HG03025 (cell line): ENCODE data around the gene DLG2.
"Not testable (repeated sequence)": the region's sequence is repeated elsewhere in the genome, so short reads cannot be mapped to it uniquely, and the experiment has no call there.

Experiments
- ATAC-seq: cut with Tn5 transposase; IDR thresholded peaks from one replicate; pipeline ENCODE4 v1.9.1; 2021; ENCODE audit warnings: mild to moderate bottlenecking, moderate library complexity; ENCODE audit not compliant: unreplicated experiment, low FRiP score

Gene DLG2

GRCh38 chr11:83744620-83745192 is 1882.4 kb downstream of the DLG2 start:
- no peak for ATAC-seq

GRCh38 chr11:83736684-83737083 is 1890.5 kb downstream of the DLG2 start:
- no peak for ATAC-seq

GRCh38 chr11:83734120-83734519 is 1893.0 kb downstream of the DLG2 start:
- ATAC-seq, result no peak

- not testable (repeated sequence) for ATAC-seq
Observed at GRCh38 chr11:83731288-83731687, 1895.9 kb downstream of the DLG2 start.

GRCh38 chr11:83728281-83728680 is 1898.9 kb downstream of the DLG2 start:
- ATAC-seq, result no peak

GRCh38 chr11:83727251-83727650 is 1899.9 kb downstream of the DLG2 start:
- no peak for ATAC-seq

GRCh38 chr11:83726316-83726715 is 1900.8 kb downstream of the DLG2 start:
- no peak for ATAC-seq

- no peak for ATAC-seq
Observed at GRCh38 chr11:83725728-83726127, 1901.4 kb downstream of the DLG2 start.

- no peak for ATAC-seq
Observed at GRCh38 chr11:83725269-83725560, 1901.9 kb downstream of the DLG2 start.

GRCh38 chr11:83723999-83724398 is 1903.1 kb downstream of the DLG2 start:
- peak; percentile 67 for ATAC-seq

GRCh38 chr11:83722392-83723119 is 1904.6 kb downstream of the DLG2 start:
- no peak for ATAC-seq

- no peak for ATAC-seq
Observed at GRCh38 chr11:83721263-83721662, 1905.9 kb downstream of the DLG2 start.

- ATAC-seq, result no peak
Observed at GRCh38 chr11:83720675-83721074, 1906.5 kb downstream of the DLG2 start.

GRCh38 chr11:83717537-83717936 is 1909.6 kb downstream of the DLG2 start:
- no peak for ATAC-seq

- ATAC-seq, result no peak
Observed at GRCh38 chr11:83715927-83716535, 1911.1 kb downstream of the DLG2 start.

GRCh38 chr11:83713708-83714107 is 1913.4 kb downstream of the DLG2 start:
- no peak for ATAC-seq

GRCh38 chr11:83711106-83711527 is 1916.0 kb downstream of the DLG2 start:
- ATAC-seq, result no peak

- peak; percentile 67 for ATAC-seq
Observed at GRCh38 chr11:83709434-83709833, 1917.7 kb downstream of the DLG2 start.

- no peak for ATAC-seq
Observed at GRCh38 chr11:83706566-83706965, 1920.6 kb downstream of the DLG2 start.

- no peak for ATAC-seq
Observed at GRCh38 chr11:83702796-83703195, 1924.3 kb downstream of the DLG2 start.

- ATAC-seq, result no peak
Observed at GRCh38 chr11:83697518-83697917, 1929.6 kb downstream of the DLG2 start.

- ATAC-seq, result no peak
Observed at GRCh38 chr11:83695046-83695445, 1932.1 kb downstream of the DLG2 start.
